Keratinocyte (primary cell): ENCODE data around the gene TCFL5. TPM values are rescaled to one million over a fixed set of nuclear protein-coding genes. Genes with fewer than 3 reads are reported as not detected.

Source experiments
- DNase-seq: peaks from one replicate; pipeline ENCODE4 v3.0.0-alpha.2; 2011; ENCODE audit warnings: low read depth, missing footprints, low spot score
- FAIRE-seq: peaks from 2 replicates; lab custom pipeline; 2011; peaks lifted over from hg19 to GRCh38; lab: Jason Lieb, UNC
- H2AFZ ChIP-seq: 2 replicates; pipeline ENCODE4 v1.6.0; 2012; ENCODE audit warnings: low read length, control low read depth, inconsistent platforms; ENCODE audit not compliant: control insufficient read depth
- H3K27ac ChIP-seq: 2 replicates; pipeline ENCODE4 v1.5.1; 2011; ENCODE audit warnings: low read length; ENCODE audit not compliant: control insufficient read depth, insufficient read depth
- H3K27me3 ChIP-seq: 3 replicates; pipeline ENCODE4 v1.6.0; 2011; ENCODE audit warnings: low read length; ENCODE audit not compliant: control insufficient read depth, insufficient read depth; ENCODE audit errors: extremely low read depth
- H3K36me3 ChIP-seq, 2 experiments: 2 replicates in 1 of 2; 3 replicates in 1 of 2; pipeline ENCODE4 v1.5.1; 2011; ENCODE audit warnings: low read length in 2 of 2, mild to moderate bottlenecking in 1 of 2; ENCODE audit not compliant: control insufficient read depth in 2 of 2, insufficient read depth in 2 of 2; ENCODE audit errors: extremely low read depth in 1 of 2
- H3K4me1 ChIP-seq: 3 replicates; pipeline ENCODE4 v1.5.1; 2011; ENCODE audit warnings: low read length; ENCODE audit not compliant: control insufficient read depth, insufficient read depth; ENCODE audit errors: extremely low read depth
- H3K4me2 ChIP-seq: 3 replicates; pipeline ENCODE4 v1.6.0; 2011; ENCODE audit warnings: low read depth, low read length; ENCODE audit not compliant: control insufficient read depth, insufficient read depth; ENCODE audit errors: extremely low read depth
- H3K4me3 ChIP-seq, 3 experiments: fragments of 200-600 bp in 1 of 3; sonication (generic) in 1 of 3; 2 replicates in 2 of 3; 3 replicates in 1 of 3; pipeline ENCODE4 v1.5.1; 2011 to 2016; ENCODE audit warnings: low read length in 3 of 3, mild to moderate bottlenecking in 3 of 3, control low read depth in 2 of 3, inconsistent platforms in 1 of 3, low read depth in 1 of 3, mixed read lengths in 1 of 3, mixed run types in 1 of 3, moderate library complexity in 1 of 3; ENCODE audit not compliant: control insufficient read depth in 2 of 3, insufficient read depth in 2 of 3; ENCODE audit errors: extremely low read depth in 1 of 3
- H3K79me2 ChIP-seq: 2 replicates; pipeline ENCODE4 v1.6.0; 2012; ENCODE audit warnings: low read length; ENCODE audit not compliant: control insufficient read depth, insufficient read depth
- H3K9ac ChIP-seq: 3 replicates; pipeline ENCODE4 v1.6.0; 2011; ENCODE audit warnings: low read length; ENCODE audit not compliant: control insufficient read depth, insufficient read depth; ENCODE audit errors: extremely low read depth
- H3K9me1 ChIP-seq: 3 replicates; pipeline ENCODE4 v1.6.0; 2011; ENCODE audit warnings: low read length; ENCODE audit not compliant: control insufficient read depth, insufficient read depth; ENCODE audit errors: extremely low read depth
- H3K9me3 ChIP-seq: 2 replicates; pipeline ENCODE4 v1.5.1; 2012; ENCODE audit warnings: low read depth, low read length; ENCODE audit not compliant: control insufficient read depth
- H4K20me1 ChIP-seq: 3 replicates; pipeline ENCODE4 v1.6.0; 2011; ENCODE audit warnings: low read length; ENCODE audit not compliant: control insufficient read depth, insufficient read depth; ENCODE audit errors: extremely low read depth
- EZH2 ChIP-seq: IDR thresholded peaks from one replicate; pipeline ENCODE4 v1.6.1; 2012; ENCODE audit warnings: inconsistent platforms, mild to moderate bottlenecking, low read length, moderate library complexity
- dilution Hi-C: fragments of 300-500 bp; cut with MboI; formaldehyde crosslinking; loops from one replicate; pipeline ENCODE4 v1.7.0; 2020; ENCODE audit warnings: low sequenced_read_pairs; ENCODE audit not compliant: extremely low pct_ligation_motif_present
- polyA plus RNA-seq, 5 experiments: library from polyadenylated mRNA; depleted of rRNA in 3 of 5; stranded (reverse) in 3 of 5; stranded (forward) in 1 of 5; unstranded in 1 of 5; fragments of >200 nt; gene quantifications; 1 replicate in 1 of 5; 2 replicates in 3 of 5; 3 replicates in 1 of 5; pipeline versions ENCODE4 v1.2.1 to v1.2.3, GENCODE V29; 2011 to 2012; ENCODE audit warnings: missing spikeins in 2 of 5, low read depth in 1 of 5, low replicate concordance in 1 of 5
- TF ChIP-seq, protein P1 (sequence below), 3 experiments: IDR thresholded peaks in 1 of 3; conservative IDR thresholded peaks in 1 of 3; optimal IDR thresholded peaks in 1 of 3; 2 replicates in 2 of 3; 3 replicates in 1 of 3; pipeline versions ENCODE3 to v1.5.1; 2011; ENCODE audit warnings: low read length in 3 of 3, mild to moderate bottlenecking in 3 of 3, moderate library complexity in 2 of 3, control low read depth in 1 of 3, inconsistent platforms in 1 of 3; ENCODE audit not compliant: insufficient read depth in 2 of 3; ENCODE audit errors: extremely low read depth in 1 of 3

TCFL5 gene
- polyA plus RNA-seq, 1 donor (not counting 4 experiments of a cell fraction or from before 2014, with no cell fraction given): 14.6 TPM

DNA sequence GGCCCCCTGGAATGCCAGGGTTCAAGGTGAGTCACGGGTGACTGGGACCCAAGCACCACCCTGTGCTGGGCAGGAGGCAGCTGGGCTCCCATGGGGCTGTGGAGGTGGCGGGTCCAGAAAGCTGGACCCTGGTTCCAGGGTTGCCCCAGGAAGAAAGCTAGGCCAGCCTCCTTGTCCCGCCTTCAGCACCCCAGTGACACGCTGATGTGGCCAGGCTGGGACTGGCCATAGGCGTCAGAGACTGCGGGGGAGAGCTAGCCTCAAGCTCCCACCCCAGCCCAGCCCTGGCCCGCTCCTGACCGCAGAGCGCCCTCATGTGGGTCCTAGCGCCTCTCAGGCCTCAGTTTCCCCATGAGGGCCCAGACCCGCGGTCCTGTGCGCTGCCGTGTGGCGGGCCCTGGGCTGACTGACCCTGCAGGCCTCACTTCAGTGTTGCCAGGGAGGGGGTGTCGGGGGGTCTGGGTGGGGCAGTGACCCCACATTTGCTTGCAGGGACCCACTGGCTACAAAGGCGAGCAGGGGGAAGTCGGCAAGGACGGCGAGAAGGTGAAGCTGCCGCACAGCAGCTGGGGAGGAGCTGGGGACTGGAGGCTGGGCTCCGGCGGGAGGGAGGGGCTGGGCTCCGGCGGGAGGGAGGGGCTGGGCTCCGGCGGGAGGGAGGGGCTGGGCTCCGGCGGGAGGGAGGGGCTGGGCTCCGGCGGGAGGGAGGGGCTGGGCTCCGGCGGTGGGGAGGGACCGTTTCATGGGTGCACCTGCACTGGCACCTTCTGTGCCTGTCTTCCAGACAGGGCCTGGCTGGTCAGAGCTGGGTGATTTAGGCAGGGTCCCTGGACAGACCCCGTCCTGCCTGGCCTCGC, 36.9 kb downstream of the TCFL5 start:
- Histone ChIP-seq H3K4me2 (peak overlapping the region; percentile 58), H3K27me3 (peaks cover 5% of the 10 kb centered on the region), H2AFZ (peak overlapping the region; percentile 16), H3K27ac (no peak overlapping the region), H3K4me3 (peak overlapping the region; percentile 20 to 49 (median 37)), H3K9me3 (no peaks in the 10 kb centered on the region), H3K36me3 (no peaks in the 10 kb centered on the region), H3K4me1 (peaks cover 8% of the 10 kb centered on the region), H3K9me1 (no peaks in the 10 kb centered on the region), H4K20me1 (no peaks in the 10 kb centered on the region), H3K9ac (no peak overlapping the region), H3K79me2 (no peaks in the 10 kb centered on the region)
- no peak for FAIRE-seq
- no peak for DNase-seq
- dilution Hi-C loops: no loop called here
- TF ChIP-seq EZH2: no peak
- TF ChIP-seq, protein P1, sequence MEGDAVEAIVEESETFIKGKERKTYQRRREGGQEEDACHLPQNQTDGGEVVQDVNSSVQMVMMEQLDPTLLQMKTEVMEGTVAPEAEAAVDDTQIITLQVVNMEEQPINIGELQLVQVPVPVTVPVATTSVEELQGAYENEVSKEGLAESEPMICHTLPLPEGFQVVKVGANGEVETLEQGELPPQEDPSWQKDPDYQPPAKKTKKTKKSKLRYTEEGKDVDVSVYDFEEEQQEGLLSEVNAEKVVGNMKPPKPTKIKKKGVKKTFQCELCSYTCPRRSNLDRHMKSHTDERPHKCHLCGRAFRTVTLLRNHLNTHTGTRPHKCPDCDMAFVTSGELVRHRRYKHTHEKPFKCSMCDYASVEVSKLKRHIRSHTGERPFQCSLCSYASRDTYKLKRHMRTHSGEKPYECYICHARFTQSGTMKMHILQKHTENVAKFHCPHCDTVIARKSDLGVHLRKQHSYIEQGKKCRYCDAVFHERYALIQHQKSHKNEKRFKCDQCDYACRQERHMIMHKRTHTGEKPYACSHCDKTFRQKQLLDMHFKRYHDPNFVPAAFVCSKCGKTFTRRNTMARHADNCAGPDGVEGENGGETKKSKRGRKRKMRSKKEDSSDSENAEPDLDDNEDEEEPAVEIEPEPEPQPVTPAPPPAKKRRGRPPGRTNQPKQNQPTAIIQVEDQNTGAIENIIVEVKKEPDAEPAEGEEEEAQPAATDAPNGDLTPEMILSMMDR (optimal IDR thresholded peaks at IDR 0.05 in 1 of 3, IDR thresholded peaks at IDR 0.05 in 1 of 3, conservative IDR thresholded peaks at IDR 0.05 in 1 of 3; ENCODE audit: extremely low read depth in 1 of 3, insufficient read depth in 2 of 3, low read length in 3 of 3): no peak

DNA sequence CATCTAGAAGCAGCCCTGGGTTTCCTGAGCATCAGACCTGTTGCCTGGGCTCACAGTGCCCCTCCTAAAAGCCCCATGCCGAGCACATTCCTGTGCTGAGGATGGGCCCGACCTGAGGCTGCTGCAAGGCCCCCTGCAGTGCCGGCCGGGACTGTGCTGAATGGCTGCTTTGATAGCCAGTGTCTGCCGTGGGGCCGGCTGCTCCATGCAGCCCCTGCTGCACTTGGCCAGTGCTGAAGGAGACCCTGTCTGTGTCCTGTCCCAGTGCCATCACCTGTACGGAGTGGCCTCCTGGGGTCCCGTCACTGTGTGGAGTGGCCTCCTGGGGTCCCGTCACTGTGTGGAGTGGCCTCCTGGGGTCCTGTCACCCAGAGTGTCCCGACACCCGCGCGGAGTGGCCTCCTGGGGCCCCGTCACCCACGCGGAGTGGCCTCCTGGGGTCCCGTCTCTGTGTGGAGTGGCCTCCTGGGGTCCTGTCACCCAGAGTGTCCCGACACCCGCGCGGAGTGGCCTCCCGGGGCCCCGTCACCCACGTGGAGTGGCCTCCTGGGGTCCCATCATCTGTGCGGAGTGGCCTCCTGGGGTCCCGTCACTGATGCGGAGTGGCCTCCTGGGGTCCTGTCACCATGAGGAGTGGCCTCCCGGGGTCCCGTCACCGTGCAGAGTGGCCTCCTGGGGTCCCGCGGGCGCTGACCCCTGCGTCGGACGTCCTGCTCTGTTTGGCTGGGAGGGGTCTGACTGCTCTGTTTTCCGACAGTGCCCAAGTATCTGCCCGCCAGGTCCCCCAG, 37.7 kb downstream of the TCFL5 start:
- dilution Hi-C loops: no loop called here
- H3K27me3 ChIP-seq: peaks cover 7% of the 10 kb centered on the region
- no peak for FAIRE-seq
- H2AFZ ChIP-seq: no peak overlapping the region
- H3K27ac ChIP-seq: no peak overlapping the region
- TF ChIP-seq, protein P1 (optimal IDR thresholded peaks at IDR 0.05 in 1 of 3, IDR thresholded peaks at IDR 0.05 in 1 of 3, conservative IDR thresholded peaks at IDR 0.05 in 1 of 3; ENCODE audit: extremely low read depth in 1 of 3, insufficient read depth in 2 of 3, low read length in 3 of 3): no peak
- TF ChIP-seq EZH2: no peak
- H3K9me3 ChIP-seq: no peaks in the 10 kb centered on the region
- no peaks in the 10 kb centered on the region for H4K20me1 ChIP-seq
- DNase-seq: no peak
- no peaks in the 10 kb centered on the region for H3K36me3 ChIP-seq
- no peaks in the 10 kb centered on the region for H3K9me1 ChIP-seq
- no peak overlapping the region for H3K4me3 ChIP-seq
- H3K9ac ChIP-seq: no peak overlapping the region
- H3K4me1 ChIP-seq: peaks cover 5% of the 10 kb centered on the region
- H3K4me2 ChIP-seq: no peak overlapping the region
- H3K79me2 ChIP-seq: no peaks in the 10 kb centered on the region
